IPS-NIHi7 (cell line): ENCODE data around the gene TMEM271.

Experiments used
- DNase-seq: peaks from one replicate; pipeline ENCODE4 v3.0.0; 2012; ENCODE audit warnings: mixed read lengths; ENCODE audit errors: extremely low spot score

The TMEM271 gene

GRCh38 chr4:534101-534575 is 42.0 kb downstream of the TMEM271 start:
- no peak for DNase-seq

DNA sequence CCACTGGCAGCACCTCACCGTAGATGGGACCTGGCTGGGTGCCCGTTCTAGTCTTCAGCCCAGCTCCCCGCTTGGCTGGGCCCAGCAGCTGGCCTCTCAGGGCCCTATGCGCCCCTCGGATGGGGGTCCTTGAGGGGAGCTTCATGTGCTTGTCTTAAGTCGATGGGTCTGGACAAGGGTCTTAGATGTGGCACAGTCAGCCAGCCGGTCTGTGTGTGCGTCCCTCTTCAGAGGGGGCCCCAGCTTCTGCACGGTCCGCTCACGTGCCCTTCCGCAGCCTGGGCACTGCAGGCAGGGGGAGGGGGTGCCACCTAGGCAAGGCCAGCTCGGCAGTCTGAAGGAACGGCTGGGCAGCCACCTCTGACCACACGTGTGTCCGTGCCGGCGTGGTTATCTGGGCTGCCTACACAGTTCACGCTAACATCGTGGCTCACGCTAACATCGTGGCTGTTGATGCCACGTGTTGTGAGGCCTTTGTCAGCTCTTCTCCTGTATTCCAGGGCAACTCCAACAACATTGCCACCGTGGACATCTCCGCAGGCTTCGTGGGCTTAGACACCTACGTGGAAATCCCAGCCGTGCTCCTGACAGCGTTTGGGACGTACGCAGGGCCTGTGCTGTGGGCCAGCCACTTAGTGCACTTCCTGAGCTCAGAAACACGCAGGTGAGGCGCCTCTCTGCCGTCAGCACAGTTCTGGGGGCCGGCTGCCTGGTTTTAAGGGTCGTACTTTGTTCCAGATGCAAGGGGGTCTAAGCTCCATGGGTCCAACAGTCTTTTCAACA is 42.6 kb downstream of the TMEM271 start:
- no peak for DNase-seq

DNA sequence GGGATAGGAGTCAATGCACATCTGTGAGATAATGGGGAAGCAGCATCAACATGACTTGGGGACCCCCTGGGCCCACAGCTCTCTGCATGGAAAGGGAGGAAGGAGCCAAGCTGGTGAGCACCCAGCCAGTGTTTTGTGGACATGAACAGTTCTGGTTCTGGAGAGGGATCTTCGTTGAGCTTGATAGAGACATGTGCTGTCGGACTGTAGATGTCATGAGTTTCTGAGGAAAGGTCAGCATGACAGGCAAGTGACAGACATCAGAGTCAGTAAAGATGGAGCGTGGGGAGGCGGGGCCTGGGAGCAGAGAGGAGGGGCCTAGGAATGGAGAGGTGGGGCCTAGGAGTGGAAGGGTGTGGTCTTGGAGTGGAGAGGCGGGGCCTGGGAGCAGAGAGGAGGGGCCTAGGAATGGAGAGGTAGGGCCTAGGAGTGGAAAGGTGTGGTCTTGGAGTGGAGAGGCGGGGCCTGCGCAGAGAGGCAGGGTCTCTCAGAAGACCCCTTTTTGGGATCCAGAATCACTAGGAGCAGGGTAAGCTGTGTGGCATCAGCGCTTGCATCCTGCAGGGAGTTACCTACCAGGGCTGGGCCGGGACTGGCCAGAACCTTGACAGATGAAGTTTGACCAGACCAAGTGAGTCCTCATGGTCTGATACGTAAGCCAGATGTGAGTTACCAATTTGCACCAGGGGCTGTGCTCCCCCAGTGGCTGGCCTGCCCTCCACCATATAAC is 43.3 kb downstream of the TMEM271 start:
- peak; percentile 66 for DNase-seq

DNA sequence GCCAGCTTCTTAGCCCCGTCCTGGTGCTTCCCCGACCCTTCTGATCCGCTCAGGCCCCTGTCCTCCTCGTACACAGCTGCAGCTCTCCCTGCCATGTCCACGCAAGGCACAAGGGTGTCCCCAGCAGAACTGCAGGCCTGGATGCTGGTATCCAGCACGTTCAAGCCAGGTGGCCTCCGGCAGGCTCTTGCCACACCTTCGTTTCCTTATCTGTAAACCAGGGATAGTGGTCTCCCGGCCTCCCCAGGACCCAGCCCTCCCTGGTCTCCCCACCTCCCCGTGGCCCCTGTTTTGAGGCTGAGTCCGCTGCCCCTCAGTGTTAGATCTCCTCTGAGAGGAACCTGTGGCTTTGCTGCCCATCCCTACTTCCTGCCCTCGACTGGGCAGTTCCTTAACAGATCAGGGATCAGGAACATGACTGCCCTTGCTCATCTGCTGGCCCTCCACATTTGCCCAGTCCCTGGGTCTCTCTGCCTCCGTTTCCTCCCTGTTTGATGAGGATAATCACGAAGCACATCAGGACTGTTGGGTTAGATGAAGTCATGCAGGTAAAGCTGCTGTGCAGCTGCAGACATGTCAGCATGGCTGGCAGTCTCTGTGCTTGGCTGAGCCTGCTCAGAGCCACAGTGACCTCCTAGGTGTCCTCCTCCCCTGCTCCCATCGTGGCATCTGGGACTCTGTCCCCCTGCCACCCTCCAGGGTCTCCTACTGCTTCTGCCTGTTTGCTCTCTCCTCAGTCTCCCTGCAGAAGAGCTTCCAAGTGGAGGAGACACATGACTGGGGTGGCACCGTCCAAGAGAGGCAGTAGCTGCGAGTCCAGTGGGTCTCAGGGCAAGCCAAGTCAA is 44.2 kb downstream of the TMEM271 start:
- no peak for DNase-seq

DNA sequence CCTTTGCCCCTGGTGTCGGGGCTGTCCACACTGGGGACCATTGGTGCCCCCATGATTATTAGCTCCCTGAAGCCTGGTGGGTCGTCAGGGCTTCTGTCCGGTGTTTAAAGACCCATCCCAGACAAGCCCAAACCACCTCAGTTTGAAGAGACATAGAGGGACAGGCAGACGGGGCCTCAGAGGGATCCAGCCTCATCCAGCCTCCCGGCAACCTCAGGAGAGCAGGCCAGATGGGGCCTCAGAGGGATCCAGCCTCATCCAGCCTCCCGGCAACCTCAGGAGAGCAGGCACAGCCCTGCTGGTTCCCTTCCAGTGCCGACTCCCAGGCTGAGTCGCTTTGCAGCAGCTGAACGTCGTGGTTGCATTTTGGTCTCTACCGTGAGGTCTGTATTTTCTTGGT is 45.0 kb downstream of the TMEM271 start:
- DNase-seq: no peak

- no peak for DNase-seq
These were observed 45.9 kb downstream of the TMEM271 start for GRCh38 chr4:530017-530781.

- DNase-seq: no peak
These were observed 46.5 kb downstream of the TMEM271 start for GRCh38 chr4:529563-529962.

- no peak for DNase-seq
These were observed 47.3 kb downstream of the TMEM271 start for GRCh38 chr4:528835-529234.

GRCh38 chr4:528296-528695 is 47.8 kb downstream of the TMEM271 start:
- no peak for DNase-seq

DNA sequence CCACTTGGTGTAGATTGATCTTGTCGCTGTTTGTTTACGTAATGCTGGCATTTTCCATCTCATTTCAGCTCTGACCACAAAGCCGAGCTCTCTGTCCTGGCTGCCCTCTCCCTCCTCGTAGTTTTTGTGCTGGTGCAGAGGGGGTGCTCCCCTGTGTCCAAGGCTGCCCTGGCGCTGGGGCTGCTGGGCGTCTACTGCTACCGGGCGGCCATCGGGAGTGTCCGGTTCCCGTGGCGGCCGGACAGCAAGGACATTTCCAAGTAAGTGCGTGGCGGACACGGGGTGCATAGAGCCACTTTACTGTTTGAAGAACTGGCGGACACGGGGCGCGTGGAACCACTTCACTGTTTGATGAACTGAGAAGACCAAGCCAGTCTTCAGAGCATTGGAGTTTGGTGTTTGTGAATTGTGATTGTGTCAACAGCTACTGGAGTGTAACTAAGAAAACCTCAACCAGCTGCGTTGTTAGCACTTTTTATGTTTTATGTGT is 49.1 kb downstream of the TMEM271 start:
- DNase-seq: no peak

- peak; percentile 33 for DNase-seq
These were observed 49.7 kb downstream of the TMEM271 start for GRCh38 chr4:526189-526909.

- DNase-seq: no peak
These were observed 50.4 kb downstream of the TMEM271 start for GRCh38 chr4:525660-526059.

DNA sequence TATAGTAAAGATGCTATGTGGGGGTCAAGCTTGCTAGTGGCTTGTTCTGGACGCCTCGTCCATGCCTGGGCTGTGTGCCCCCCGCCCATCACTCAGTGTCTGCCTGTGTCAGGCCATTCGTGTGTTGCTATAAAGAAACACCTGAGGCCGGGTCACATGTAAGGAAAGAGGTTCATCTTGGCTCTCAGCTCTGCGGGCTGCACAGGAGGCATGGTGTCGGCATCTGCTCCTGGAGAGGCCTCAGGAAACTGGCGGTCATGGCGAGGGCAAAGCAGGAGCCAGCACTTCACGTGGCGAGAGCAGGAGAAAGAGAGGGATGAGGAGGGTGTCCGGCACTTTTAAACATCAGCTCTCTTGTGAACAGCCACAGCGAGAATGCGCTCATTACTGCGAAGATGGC is 51.9 kb downstream of the TMEM271 start:
- DNase-seq: no peak
